Activated CD4-positive, alpha-beta T cell treated with anti-CD3 and anti-CD28 coated beads, Interleukin-10, Interleukin-2, amounts not matched to agents 100 ng/mL and 50 ng/mL, durations not matched to agents 16 hours and 8 hours (primary cell): ENCODE measurements around the gene SLC30A10.
"Not testable (repeated sequence)": the region's sequence is repeated elsewhere in the genome, so short reads cannot be mapped to it uniquely, and the experiment has no call there.

ENCODE experiments used
- DNase-seq: peaks from one replicate; pipeline ENCODE4 v3.0.0-alpha.2; 2020

The SLC30A10 gene

DNA sequence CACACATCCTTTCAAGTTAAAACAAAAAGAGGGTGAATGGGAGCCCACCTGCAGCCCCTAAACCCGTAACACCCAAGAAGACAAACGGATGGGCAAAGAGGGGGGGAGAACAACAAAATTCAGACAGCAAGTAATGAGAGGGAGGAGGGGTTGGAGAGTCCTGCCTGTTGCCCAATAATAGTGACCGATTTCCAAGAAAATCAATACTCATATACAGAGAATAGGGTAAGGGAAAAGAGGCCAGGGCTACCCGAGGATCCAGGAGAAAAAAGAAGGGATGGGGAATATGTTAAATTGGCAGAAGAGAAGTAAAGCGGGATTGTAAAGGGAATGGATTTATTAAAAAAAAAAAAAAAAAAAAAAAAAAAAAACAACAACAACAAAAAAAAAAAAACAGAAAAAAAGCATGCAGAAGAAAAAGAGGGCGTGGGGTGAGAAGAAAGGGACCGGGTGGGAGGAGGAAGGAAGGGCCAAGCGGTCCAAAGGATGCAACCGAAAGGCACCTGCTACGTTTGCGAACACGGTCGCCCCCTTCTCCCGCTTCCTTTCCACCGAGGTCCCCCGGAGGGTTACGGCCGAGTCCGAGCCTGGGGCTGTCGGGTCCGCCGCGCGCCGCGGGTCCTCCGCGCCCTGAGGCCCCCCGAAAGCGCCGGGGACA lies 930 bp downstream of the SLC30A10 start:
- no peak for DNase-seq

DNA sequence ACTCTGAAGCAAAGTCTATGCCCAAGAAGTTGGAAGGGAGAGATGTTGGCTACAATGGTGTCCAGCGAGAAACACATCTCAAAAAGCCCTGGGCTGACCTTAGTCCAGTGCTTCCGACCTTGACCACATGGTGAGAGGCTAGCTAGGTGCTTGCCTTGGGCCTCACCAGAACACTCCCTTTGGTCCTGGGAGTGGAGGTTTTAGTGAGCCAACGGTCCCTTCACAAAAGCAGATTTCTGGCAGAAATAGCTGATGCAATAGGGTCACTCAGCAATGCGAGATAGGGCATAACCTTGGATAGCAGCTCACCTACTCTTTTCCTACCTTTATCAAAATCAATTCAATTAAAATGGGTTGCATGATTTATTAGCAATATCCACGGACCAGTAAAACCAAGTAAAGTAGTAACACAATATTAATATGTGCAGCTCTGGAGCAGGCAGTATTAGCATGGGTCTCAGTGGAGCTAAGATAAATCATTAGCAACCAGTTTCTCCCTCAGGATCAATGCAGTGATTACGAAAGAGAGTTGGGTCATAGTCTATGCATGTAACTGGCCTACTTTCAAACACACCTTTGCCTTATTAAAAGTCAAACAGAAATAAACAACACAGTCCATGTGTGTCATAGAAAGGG lies 1.9 kb downstream of the SLC30A10 start:
- no peak for DNase-seq

DNA sequence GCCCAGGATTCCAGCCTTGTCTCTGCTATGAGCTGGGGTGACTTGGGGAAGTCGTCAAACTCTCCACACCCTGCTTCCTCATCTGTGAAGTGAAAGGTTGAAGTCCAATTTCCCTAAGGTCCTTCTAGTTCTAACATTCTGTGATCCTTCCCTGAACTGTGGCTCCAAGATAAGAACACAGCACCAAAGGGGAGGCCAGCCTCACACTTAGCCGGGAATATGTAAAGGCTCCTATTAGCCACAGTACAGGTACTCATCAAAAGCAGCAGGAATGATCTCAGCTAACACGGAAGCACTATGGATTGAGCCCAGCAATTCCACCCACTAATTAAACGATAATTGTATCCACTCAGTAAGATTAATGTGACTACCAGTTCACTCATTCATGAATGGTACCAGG lies 4.0 kb downstream of the SLC30A10 start:
- DNase-seq = no peak

DNA sequence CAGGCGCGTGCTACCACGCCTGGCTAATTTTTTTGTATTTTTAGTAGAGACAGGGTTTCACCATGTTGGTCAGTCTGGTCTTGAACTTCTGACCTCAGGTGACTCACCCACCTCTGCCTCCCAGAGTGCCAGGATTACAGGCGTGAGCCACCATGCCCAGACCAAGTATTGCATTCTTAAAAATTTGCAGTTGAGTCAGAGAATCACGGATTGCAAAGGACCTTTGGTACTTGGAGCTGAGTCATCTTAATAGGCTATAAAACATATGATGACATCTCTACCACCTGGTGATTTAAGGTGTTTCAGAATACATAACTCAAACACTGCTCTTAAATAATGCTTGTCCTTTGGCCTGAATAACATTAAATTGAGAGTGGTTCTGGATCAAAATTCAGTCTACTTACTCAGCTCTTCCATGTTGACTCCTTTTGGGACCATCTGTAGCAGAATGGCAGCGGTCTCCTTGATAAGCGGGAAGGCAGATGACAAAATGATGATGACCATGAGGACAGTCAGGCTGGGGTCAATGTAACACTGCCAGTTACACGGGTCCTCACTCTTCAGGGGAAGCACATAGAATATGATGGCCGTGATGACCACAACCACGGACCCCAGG lies 10.4 kb downstream of the SLC30A10 start:
- no peak for DNase-seq

DNA sequence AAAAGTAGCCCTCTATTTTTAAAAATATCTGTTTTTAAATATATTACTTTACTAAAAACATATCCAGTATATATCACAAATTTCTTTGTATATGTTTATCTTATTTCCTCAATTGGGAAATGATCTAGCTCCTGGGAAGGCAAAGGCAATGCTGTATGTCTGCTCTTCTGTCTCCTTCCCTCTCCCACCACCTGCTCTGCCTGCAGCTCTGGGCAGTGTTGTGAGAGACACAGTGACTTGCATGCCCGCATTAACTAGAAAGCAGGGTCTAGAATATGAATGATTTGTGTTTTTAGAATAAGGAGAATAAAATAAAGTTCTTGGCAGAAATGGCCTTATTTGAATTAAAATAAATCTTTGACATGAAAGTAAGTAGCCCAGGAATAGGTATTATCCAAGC lies 11.1 kb downstream of the SLC30A10 start:
- no peak for DNase-seq

DNA sequence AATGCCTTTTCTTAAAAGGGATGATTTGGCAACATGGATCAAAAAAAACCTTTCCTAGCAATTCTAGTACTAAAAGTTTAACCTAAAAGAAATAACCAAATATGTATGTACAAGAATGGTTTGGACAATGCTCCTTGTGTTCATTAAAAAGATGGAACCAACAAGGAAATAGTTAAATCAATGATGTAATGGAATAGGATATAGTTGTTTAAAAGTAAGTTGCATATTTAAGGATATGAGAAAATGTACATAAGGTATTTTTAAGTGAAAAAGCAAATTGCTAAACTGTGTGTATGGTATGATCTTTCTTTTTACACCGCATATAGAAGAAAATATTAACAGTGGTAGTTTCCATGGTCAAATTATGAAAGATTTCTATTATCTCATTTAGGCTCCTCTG lies 12.1 kb downstream of the SLC30A10 start:
- no peak for DNase-seq

DNA sequence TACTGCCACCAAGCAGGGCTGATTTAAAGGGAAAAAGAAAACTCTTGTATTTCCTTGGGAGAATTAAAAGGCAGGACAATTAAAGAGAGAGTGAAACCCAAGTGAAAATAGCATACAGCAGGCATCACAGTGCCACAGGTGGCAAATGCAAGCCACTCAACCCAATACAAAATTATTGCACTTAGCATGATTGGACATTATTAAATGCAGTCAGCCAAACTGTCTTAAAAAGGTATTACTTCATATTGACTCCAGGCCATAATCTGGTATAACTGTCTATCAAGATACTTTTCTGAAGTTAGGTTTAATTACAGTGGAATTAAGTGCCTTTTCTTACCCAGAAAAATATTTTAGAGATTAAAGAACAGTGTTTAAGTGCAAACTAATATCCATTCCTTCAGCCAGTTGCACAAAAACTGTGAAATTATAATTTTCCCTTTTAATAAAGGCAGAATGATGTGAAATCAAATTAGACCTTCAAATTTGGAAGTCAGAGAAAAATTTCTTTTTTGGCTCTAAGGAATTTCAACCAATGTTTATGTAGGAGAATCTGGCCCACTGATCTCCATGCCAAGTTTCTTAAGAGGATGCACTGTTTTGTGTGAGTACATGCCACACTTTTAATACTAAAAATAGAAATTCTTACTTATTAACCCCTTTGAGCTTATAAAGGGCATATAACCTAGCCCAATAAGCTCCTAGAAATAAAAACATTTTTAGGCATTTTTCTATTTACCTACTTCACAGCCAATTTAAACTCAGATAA lies 15.2 kb downstream of the SLC30A10 start:
- no peak for DNase-seq

DNA sequence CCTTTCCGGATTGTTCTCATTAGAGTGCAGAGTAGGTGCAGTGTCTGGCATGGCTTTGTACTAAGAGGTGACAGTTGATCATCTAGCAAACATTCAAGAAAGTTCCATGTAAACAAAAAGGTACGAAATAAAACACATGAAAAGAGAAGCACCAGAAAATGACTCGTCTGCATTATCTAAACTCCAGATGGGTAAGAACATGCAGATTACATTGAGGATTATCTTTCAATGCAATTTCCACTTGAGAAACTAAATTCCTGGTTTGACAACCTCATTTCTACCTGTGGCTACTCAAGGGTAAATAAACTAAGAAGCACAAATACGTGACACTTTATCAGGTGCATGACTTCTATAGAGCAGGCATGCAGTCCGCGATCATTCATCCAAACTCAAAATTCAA lies 17.6 kb downstream of the SLC30A10 start:
- no peak for DNase-seq

DNA sequence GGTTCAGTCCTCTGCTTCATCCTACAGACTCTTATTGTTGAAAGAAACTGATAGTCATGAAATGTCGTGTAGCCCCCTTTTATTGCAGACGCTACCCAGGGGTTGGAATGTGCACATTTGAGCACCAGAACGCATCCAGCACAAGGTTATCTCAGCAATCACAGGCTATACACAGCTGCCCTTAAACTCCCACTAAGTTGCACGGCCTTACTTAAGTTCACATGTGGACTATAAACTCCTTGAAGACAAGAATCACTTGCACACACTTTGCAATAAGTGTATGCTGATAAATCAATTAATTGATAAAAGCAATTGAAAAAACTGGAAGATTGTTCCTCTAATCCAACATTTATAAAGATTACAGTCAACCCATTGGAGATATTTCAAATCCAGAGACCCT lies 18.9 kb downstream of the SLC30A10 start:
- DNase-seq = no peak

DNA sequence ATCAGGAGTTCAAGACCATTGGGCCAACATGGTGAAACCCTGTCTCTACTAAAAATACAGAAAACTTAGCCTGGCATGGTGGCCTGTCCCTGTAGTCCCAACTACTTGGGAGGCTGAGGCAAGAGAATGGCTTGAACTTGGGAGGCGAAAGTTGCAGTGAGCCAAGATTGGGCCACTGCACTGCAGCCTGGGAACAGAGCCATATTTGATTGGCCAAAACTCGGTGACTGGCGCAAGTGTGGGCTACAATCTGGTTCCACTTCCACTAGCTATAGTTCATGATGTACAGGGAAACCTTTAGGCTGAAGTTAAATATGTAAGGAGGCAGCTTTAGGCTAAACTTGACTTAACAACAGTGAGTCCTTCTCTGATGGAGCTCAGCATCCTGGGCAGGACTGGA lies 20.2 kb downstream of the SLC30A10 start:
- DNase-seq = no peak

DNA sequence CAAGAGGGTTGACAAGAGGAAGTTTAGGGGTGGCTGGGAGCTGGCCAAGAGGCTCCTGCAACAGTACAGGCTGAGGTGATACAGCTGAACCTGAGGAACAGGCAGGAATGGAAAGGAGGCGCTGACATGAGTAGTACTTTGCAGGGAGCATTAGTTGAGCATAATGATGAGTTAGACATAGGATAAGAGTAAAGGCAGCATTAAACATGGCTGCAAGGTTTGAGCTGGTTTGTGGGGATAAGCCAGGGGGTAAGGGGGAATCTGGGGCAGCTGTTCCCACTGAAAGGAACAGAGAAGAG lies 20.6 kb downstream of the SLC30A10 start:
- no peak for DNase-seq

DNA sequence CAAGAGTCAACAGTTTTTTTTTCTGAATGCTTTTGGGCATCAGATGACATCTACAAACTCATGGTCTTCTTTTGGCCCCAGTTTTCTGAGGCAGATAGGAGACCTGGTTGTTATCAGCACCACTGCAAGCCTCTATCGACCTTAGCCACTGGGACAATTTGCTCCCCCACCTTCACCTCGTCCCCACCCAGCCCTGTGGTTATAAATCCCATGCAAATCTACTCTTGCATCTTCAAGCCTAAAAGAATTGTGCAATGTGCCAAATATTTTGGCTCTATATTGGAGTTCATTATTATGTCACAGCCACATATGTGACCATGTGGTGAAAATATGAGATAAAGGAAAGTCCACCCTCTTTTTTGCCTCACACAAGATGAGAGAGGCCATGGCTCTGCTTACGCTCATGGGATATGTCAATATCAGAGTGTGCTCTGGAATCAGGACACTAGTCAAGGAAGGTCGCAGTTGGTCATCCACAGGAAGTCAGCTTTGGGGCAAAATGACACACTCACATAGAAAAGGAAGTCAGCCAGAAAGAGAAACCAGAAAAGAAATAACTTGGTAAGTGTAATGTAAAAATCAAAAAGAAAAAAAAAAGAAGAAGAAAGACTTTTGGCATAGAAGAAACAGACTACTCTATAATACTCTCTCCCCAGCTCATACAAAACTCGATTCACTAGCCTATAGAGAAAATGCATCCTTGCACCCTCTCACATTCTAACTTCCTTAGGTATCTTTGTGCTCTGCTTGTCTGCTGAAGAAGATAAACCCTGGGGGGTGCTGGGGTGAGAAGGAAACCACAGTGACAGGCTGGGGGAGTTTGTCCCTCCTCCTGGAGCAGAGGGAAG lies 21.2 kb downstream of the SLC30A10 start:
- DNase-seq = no peak

DNA sequence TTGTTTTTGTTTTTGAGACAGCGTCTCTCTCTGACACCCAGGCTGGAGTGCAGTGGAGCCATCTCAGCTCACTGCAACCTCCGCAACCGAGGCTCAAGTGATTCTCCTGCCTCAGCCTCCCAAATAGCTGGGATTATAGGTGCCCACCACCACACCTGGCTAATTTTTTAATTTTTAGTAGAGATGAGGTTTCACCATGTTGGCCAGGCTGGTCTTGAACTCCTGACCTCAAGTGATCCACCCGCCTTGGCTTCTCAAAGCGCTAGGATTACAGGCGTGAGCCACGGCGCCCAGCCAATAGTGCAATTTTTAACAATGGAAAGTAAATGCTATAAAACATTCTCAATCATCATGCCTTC lies 21.8 kb downstream of the SLC30A10 start:
- not testable (repeated sequence) for DNase-seq

DNA sequence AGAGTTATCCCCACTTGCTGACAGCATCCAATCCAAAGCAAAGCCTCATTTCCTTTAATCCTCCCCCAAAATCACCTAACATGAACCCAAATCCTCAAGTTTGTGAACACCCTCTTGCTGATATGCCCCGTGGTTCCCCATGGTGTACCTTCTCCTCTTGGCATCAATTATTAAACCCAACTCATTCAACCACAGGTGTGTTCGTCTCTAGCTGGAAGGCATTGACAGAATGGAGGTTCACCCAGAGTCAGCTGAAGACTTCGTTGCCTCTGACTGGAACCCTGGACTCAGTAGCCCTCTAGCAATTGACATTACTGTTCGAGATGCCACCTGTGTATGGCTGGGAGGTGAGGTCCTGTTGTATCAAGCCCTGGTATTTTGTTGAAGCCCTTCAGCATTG lies 22.8 kb downstream of the SLC30A10 start:
- no peak for DNase-seq

DNA sequence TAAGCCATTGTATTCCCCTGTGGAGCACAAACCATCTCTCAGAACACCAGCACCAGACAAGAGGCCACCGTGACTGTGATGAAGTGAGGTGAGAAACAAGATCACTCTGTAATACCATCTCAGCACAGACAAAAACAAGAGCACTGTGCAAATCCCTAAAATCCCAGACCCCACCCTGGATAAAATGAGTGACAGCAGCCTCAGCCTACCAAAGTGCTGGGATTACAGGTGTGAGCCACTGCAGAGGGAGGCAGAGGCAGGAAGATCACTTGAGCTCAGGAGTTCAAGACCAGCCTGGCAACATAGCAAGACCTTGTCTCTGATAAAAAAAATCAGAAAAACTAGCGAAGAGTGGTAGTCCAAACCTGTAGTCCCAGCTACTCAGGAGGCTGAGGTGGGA lies 23.4 kb downstream of the SLC30A10 start:
- no peak for DNase-seq

DNA sequence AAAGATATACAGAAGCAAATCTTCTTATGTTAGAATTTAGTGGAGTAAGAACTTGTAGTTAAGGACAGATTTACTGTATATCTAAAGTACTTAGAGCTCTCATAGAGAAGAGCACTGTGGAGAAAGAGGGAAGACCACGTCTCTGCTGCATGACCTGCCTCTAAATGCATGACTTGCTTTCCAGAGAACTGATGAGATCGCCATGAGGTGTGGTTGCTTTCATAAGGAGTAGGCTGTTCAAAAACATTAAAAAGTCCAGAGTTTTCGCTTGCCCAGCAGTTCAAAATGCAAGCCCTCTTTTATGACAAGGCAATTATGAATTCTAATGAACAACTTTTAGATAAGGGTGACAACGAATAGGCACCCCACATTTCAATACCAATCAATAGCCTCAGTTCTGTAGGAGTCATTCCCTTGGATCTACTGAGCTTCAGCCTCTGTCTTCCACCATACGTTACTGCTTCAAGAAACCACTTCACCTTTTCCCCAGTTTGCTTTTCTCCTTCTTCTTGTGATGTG lies 24.9 kb downstream of the SLC30A10 start:
- DNase-seq = no peak

DNA sequence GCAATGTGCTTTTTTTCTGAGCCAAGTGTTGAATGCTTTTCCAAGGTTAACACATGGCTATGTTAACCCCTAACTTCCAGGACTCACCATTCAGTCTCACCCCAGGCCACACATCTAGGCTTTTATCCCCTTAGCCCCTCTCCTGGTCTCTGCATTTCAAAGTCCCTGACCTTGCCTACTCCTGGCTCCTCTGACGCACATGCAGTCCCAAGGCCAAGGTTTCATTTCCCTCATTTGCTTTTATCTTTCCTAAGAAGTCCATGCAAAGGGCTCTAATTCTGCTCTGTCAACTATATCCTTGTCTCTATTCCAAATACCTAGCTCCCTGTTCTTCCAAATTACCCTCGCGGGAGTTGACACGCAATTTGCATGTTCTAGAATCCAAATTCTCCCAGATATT lies 25.4 kb downstream of the SLC30A10 start:
- no peak for DNase-seq

DNA sequence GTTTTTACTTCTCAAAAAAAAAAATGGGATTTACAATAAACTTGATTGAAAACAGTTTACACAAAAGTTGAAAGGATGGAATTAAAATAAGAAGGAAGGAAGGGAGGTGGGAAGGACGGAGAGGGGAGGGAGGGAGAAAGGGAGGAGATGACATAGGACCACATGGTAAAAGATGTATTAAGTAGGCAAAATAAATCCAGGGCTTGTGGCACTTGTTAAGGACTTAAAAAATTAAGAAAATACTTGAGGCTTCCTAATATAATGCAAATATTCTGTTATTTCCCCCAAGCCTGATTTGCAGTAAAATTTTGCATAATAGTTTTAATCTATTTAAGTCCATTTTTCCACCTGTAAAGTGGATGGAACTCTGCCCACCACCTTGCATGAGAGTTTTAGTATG lies 27.5 kb downstream of the SLC30A10 start:
- no peak for DNase-seq

DNA sequence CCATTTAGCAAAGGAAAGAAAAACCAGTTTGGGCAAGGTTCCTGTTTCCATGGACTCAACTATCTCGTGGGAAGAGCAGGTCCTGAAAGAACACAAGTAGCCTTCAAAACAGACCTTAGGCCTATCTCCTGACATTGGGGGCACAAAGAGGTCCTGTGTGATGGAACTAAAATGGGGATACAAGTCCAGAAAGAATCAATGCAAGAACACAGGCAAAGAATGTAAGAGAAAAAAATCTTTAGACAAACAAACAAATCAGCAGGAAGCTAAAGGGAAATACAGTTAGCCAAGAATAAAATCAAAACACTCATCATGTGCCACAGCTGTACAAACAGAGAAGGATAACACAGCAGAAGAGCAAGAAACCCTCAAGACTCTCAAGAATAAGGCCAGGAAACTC lies 28.2 kb downstream of the SLC30A10 start:
- DNase-seq = no peak

DNA sequence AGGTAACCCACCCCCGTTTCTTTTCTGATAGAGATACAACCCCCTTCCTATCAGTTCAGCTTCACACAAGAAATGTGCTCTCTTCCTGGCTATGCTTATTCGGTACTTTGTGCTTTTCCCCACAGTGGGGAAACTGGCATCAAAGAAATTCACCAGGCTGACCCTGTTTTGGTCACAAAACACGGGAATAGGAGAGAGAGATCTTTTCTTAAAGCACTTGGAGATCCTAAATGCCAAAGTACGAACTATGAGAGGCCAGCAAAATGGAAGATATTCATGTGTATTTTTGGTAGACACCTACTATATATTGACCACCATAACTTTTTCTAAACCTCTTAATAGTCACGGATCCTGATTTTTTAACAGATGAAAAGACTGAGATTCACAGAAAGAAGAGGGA lies 30.0 kb downstream of the SLC30A10 start:
- no peak for DNase-seq

DNA sequence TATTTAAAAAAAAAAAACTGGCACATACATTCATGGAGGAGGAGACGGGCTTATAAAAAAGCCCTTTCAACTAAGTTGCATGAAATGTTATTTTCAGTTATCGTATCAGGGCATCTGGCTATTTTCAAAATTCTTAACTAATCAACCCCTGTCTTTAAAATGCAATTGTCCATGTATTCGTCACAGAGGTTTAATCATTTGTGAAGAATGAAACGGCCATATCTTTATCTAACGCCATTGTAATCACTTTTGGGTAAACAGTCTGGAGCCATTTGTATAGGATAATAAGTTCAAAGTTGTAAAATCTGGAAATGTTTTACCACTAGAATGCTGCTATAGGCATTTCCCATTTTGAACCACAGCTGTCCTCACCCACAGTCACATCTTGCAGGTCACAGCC lies 30.4 kb downstream of the SLC30A10 start:
- no peak for DNase-seq

DNA sequence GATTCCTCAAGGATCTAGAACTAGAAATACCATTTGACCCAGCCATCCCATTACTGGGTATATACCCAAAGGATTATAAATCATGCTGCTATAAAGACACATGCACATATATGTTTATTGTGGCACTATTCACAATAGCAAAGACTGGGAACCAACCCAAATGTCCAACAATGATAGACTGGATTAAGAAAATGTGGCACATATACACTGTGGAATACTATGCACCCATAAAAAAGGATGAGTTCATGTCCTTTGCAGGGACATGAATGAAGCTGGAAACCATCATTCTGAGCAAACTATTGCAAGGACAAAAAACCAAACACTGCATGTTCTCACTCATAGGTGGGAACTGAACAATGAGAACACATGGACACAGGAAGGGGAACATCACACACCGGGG lies 36.1 kb downstream of the SLC30A10 start:
- DNase-seq = not testable (repeated sequence)

DNA sequence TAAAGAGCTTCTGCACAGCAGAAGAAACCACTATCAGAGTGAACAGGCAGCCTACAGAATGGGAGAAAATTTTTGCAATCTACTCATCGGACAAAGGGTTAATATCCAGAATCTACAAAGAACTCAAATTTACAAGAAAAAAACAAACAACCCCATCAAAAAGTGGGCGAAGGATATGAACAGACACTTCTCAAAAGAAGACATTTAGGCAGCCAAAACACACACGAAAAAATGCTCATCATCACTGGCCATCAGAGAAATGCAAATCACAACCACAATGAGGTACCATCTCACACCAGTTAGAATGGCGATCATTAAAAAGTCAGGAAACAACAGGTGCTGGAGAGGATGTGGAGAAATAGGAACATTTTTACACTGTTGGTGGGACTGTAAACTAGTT lies 36.5 kb downstream of the SLC30A10 start:
- not testable (repeated sequence) for DNase-seq
